ENCODE measurements around the gene TJP3.
A peak's percentile ranks its signal among the peaks of the same experiment; 100 is the strongest.

TJP3 gene

DNA sequence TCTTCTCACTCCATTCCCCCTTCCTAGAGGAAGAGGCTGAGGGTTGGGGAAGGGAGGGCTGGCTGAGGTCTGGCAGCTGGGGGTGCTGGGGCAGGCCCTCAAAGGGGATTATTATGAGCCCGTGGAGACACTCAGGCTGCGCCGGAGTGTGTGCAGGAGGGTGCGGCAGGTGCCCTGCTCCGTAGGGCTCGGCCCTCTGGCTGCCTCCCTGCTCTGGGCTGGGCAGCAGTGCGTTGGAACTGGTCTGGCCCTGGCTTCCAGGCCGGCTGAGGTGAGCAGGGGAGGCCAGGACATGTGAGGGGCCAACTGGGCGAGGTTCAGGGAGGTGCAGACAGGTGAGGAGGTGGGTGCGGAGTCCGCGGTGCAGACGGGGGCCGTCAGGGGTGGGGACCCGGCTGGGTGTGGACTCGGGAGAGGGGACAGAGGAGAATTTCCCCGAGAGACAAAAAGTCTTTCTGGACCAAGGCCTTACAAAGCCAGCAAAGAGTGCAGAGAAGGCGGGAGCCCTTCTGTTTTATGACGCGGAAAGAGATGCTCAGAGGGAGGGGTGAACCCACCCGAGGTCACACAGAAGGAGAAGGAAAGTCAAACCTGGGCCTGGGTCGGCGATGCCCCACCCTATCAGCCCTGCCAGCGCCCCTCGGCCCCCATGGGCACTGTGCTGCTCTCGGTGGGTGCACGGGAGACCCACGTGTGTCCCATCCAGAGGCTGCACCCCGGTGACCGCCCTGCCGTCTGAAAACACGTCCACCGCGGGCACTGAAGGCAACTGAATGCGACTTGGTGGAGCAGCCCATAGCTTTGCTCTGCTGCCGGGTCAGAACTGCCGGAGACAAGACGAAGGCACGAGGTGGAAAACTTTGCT is 38.9 kb upstream of the TJP3 start:
- peaks cover 52% of the 10 kb centered on the region for H3K4me1 ChIP-seq (ENCODE audit: insufficient read depth, insufficient read length)

DNA sequence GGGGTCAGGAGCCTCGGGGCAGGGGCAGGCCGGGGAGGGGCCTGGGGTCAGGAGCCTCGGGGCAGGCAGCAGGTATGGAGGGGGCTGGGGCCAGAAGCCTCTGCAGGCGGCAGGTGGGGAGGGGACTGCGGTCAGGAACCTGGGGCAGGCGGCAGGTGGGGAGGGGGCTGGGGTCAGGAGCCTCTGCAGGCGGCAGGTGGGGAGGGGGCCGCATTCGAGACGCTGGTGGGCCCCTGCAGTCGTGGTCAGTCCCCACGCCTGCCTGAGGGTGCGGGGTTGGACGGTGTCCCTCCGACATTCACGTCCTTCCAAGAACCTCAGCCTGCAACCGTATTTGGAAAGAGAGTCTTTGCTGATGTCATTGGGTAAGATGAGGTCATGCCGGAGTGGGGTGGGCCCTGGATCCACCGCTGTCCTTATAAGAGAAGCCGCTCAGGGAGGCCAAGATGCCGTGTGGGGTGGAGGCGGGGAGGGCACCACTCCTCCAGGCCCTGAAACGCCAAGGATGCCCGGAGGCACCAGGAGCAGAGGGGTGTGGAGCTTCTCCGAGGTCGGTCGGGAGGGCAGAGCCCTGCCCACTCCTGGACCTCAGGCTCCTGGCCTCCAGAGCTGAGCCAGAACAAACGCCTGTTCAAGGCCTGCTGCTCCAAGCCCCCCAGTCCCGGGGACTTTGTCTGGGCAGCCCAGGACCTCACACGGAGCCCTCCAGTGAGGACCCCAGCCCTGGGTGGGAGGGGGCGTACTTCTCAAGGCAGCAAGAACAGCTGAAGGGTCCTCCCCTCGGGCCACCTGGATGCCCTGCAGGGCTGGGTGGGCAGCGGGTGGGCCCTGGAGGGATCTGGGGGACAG is 38.0 kb upstream of the TJP3 start:
- no peak overlapping the region for H3K4me3 ChIP-seq (ENCODE audit: insufficient read length, low read depth)
- TF ChIP-seq ZNF274 (IDR thresholded peaks at IDR 0.05; ENCODE audit: low read depth, low read length) (no peak), YY1 (IDR thresholded peaks at IDR 0.05; ENCODE audit: insufficient read depth, insufficient read length) (no peak), SUZ12 (IDR thresholded peaks at IDR 0.05; ENCODE audit: extremely low read depth, insufficient read depth, insufficient read length) (no peak)
- peaks cover 52% of the 10 kb centered on the region for H3K4me1 ChIP-seq (ENCODE audit: insufficient read depth, insufficient read length)
- peak overlapping the region; percentile 56 for H3K9ac ChIP-seq (ENCODE audit: insufficient read length, low read depth)
- no peaks in the 10 kb centered on the region for H3K27me3 ChIP-seq (ENCODE audit: insufficient read depth, insufficient read length)
- DNase-seq (ENCODE audit: low read depth, low spot score) = no peak
- H3K36me3 ChIP-seq (ENCODE audit: insufficient read depth, insufficient read length, low read length) = peaks cover 36% of the 10 kb centered on the region
- no peaks in the 10 kb centered on the region for H3K9me3 ChIP-seq (ENCODE audit: insufficient read depth, low read length)

More for the DNA sequence above, 38.9 kb upstream of the TJP3 start:
- TF ChIP-seq ZNF274 (IDR thresholded peaks at IDR 0.05; ENCODE audit: low read depth, low read length) = no peak
- no peak for TF ChIP-seq SUZ12 (IDR thresholded peaks at IDR 0.05; ENCODE audit: extremely low read depth, insufficient read depth, insufficient read length)
- TF ChIP-seq YY1 (IDR thresholded peaks at IDR 0.05; ENCODE audit: insufficient read depth, insufficient read length) = no peak
- no peak for DNase-seq (ENCODE audit: low read depth, low spot score)
- Histone ChIP-seq H3K4me3 (ENCODE audit: insufficient read length, low read depth) (no peak overlapping the region), H3K27me3 (ENCODE audit: insufficient read depth, insufficient read length) (no peaks in the 10 kb centered on the region), H3K36me3 (ENCODE audit: insufficient read depth, insufficient read length, low read length) (peaks cover 38% of the 10 kb centered on the region), H3K9me3 (ENCODE audit: insufficient read depth, low read length) (no peaks in the 10 kb centered on the region), H3K9ac (ENCODE audit: insufficient read length, low read depth) (peak overlapping the region; percentile 42)

DNA sequence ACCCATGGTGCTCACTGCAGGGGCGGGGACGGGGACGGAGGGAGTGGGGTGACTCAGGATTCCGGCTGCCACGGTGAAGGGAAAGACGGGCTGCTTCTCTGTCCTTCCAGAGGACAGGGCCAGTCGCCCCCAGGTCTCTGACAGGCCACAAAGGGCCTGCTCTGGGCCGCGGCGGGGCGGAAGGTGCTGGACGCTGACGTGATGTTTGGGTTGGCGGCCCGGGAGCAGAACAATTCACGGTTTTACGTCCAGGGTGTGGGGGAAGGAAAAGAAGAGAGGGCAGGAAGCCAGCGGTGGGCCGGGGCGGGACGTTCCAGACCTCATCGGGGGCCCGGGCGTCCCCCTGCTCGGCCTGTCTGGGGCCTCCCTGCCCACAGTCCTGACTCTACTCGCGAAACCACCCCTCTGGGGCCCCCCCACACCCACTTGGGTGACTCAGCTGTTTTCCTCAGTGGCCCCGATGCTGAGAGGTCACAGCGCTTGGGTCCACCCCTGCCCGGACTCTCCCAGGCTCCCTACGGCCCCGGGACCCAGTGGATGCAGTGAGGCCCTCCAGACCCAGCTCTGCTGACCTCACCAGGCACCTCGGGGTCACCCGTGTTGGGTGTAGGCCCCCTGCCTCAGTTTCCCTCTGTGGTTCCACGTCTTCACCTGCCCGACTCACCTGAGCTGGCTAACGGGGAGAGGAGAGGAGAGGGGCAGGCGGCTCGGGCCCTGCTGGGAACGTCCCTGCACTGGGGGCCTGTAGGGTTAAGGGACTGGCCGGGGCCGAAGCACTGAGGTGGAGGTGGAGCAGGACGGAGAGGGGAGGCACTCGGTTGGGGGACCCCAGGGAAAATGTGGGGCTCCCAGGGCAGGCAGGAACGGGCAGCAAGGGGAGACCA is 37.1 kb upstream of the TJP3 start:
- no peak overlapping the region for H3K4me3 ChIP-seq (ENCODE audit: insufficient read length, low read depth)
- peaks cover 37% of the 10 kb centered on the region for H3K36me3 ChIP-seq (ENCODE audit: insufficient read depth, insufficient read length, low read length)
- no peaks in the 10 kb centered on the region for H3K9me3 ChIP-seq (ENCODE audit: insufficient read depth, low read length)
- TF ChIP-seq ZNF274 (IDR thresholded peaks at IDR 0.05; ENCODE audit: low read depth, low read length) (no peak), YY1 (IDR thresholded peaks at IDR 0.05; ENCODE audit: insufficient read depth, insufficient read length) (no peak), SUZ12 (IDR thresholded peaks at IDR 0.05; ENCODE audit: extremely low read depth, insufficient read depth, insufficient read length) (no peak)
- peaks cover 48% of the 10 kb centered on the region for H3K4me1 ChIP-seq (ENCODE audit: insufficient read depth, insufficient read length)
- H3K9ac ChIP-seq (ENCODE audit: insufficient read length, low read depth) = peak overlapping the region; percentile 53
- no peaks in the 10 kb centered on the region for H3K27me3 ChIP-seq (ENCODE audit: insufficient read depth, insufficient read length)
- DNase-seq (ENCODE audit: low read depth, low spot score) = no peak

DNA sequence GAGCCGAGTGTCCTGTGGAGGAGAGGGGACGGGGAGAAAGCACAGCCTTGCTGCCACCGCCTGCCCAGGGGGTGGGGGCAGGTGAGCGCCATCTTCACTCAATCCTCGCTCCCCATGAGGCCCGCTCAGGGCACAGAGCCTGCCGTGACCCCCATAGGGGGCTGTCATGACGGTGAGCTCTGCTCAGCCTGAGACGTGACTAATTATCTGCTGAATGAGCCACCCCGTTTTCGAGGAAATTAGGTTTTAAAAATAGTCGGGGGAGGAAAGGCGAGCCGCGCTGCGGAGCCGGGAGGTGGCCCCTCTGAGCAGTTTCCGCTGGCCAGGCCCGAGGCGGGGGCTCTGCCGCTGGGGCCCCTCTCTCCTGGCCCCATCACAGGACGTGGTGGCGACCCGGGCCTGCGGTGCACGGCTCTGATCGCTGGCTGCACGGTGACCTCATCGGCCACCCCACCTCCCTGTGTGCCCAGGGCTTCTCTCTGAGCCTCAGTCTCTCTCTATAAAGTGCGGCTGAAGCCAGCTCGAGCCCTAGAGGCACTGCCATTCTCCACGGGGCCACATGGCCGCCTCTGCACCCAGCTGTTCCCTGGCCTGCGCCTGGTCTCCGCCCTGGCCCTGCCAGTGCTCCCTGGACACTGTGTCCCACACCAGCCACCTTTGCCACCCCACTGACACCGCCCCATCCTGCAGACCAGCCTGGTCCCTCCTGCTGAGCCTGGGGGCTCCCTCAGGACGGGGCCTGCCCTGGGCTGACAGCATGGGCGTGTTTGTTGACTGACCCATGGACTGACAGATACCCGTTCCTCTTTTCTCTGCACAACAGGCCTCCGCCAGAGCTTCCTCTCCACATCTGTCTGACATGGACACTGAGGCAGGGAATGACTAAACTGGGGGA is 36.3 kb upstream of the TJP3 start:
- H3K4me1 ChIP-seq (ENCODE audit: insufficient read depth, insufficient read length) = peaks cover 48% of the 10 kb centered on the region
- DNase-seq (ENCODE audit: low read depth, low spot score) = no peak
- TF ChIP-seq SUZ12 (IDR thresholded peaks at IDR 0.05; ENCODE audit: extremely low read depth, insufficient read depth, insufficient read length) (no peak), ZNF274 (IDR thresholded peaks at IDR 0.05; ENCODE audit: low read depth, low read length) (no peak), YY1 (IDR thresholded peaks at IDR 0.05; ENCODE audit: insufficient read depth, insufficient read length) (no peak)
- H3K4me3 ChIP-seq (ENCODE audit: insufficient read length, low read depth) = no peak overlapping the region
- H3K9me3 ChIP-seq (ENCODE audit: insufficient read depth, low read length) = no peaks in the 10 kb centered on the region
- H3K36me3 ChIP-seq (ENCODE audit: insufficient read depth, insufficient read length, low read length) = peaks cover 29% of the 10 kb centered on the region
- no peaks in the 10 kb centered on the region for H3K27me3 ChIP-seq (ENCODE audit: insufficient read depth, insufficient read length)
- peak overlapping the region; percentile 64 for H3K9ac ChIP-seq (ENCODE audit: insufficient read length, low read depth)

DNA sequence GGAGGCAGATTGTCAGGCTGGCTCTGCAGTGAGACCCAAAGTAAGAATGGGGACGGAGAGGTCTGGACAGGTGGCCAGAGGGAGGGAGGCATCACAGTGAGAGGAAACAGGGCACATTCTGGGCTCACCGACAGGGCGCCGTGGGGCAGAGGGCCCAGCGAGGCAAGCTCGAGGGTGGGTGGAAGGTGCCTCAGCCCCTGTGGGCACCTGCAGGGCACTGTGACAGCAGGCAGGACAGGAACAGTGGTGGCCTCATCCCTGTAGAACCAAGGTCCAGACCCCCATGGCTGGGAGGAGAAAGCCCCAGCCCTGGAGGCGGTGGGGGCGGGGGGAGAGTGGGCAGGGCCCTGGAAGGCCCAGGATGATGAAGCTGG is 35.6 kb upstream of the TJP3 start:
- no peak for DNase-seq (ENCODE audit: low read depth, low spot score)

DNA sequence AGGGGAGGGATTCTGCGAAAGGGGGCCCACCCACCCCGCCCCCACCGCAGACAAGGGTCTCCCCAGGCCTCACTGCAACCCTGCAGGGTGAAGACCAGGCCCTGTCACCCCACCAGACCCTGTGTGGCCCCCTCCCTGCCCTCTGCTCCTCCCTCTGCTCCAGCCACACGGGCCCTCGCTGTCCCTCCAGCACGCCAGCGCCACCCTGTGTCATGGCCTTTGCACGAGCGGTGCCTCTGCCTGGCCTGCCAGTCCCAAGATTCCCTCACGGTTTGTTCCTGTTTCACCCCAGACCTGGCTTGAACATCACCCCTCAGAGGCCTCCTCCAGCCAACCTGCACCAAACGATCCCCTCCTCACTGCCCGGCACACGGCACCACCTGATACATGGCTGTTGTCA is 35.2 kb upstream of the TJP3 start:
- no peak overlapping the region for H3K4me3 ChIP-seq (ENCODE audit: insufficient read length, low read depth)
- H3K36me3 ChIP-seq (ENCODE audit: insufficient read depth, insufficient read length, low read length) = peaks cover 26% of the 10 kb centered on the region
- H3K9me3 ChIP-seq (ENCODE audit: insufficient read depth, low read length) = no peaks in the 10 kb centered on the region
- H3K4me1 ChIP-seq (ENCODE audit: insufficient read depth, insufficient read length) = peaks cover 45% of the 10 kb centered on the region
- TF ChIP-seq SUZ12 (IDR thresholded peaks at IDR 0.05; ENCODE audit: extremely low read depth, insufficient read depth, insufficient read length) = no peak
- no peak for TF ChIP-seq ZNF274 (IDR thresholded peaks at IDR 0.05; ENCODE audit: low read depth, low read length)
- no peak for TF ChIP-seq YY1 (IDR thresholded peaks at IDR 0.05; ENCODE audit: insufficient read depth, insufficient read length)
- no peak overlapping the region for H3K9ac ChIP-seq (ENCODE audit: insufficient read length, low read depth)
- no peak for DNase-seq (ENCODE audit: low read depth, low spot score)
- H3K27me3 ChIP-seq (ENCODE audit: insufficient read depth, insufficient read length) = no peaks in the 10 kb centered on the region

More for the DNA sequence above, 35.6 kb upstream of the TJP3 start:
- H3K9ac ChIP-seq (ENCODE audit: insufficient read length, low read depth) = peak overlapping the region; percentile 64
- H3K9me3 ChIP-seq (ENCODE audit: insufficient read depth, low read length) = no peaks in the 10 kb centered on the region
- peaks cover 48% of the 10 kb centered on the region for H3K4me1 ChIP-seq (ENCODE audit: insufficient read depth, insufficient read length)
- H3K4me3 ChIP-seq (ENCODE audit: insufficient read length, low read depth) = no peak overlapping the region
- peaks cover 26% of the 10 kb centered on the region for H3K36me3 ChIP-seq (ENCODE audit: insufficient read depth, insufficient read length, low read length)
- TF ChIP-seq ZNF274 (IDR thresholded peaks at IDR 0.05; ENCODE audit: low read depth, low read length) (no peak), YY1 (IDR thresholded peaks at IDR 0.05; ENCODE audit: insufficient read depth, insufficient read length) (no peak), SUZ12 (IDR thresholded peaks at IDR 0.05; ENCODE audit: extremely low read depth, insufficient read depth, insufficient read length) (no peak)
- no peaks in the 10 kb centered on the region for H3K27me3 ChIP-seq (ENCODE audit: insufficient read depth, insufficient read length)
